AG04449 (cell line): ENCODE data around the gene PCDHAC2.

ENCODE experiments used
- CTCF ChIA-PET: fragments of 350-600 bp; formaldehyde crosslinking; extraction: SDS; loops from one replicate; lab custom pipeline; 2021; ENCODE audit warnings: antibody characterized with exemption; lab: Yijun Ruan, JAX
- POLR2A ChIA-PET: fragments of 400-600, 350-600 bp; formaldehyde crosslinking; extraction: SDS; loops from one replicate; lab custom pipeline; 2020; ENCODE audit warnings: antibody characterized with exemption, inconsistent platforms; lab: Yijun Ruan, JAX
- DNase-seq: peaks from one replicate; pipeline ENCODE4 v3.0.0-alpha.2; 2010; ENCODE audit warnings: low read depth, low spot score
- H3K4me3 ChIP-seq: 2 replicates; pipeline ENCODE4 v1.5.1; 2011; ENCODE audit warnings: low read depth, mild to moderate bottlenecking, control low read depth, low read length
- CTCF ChIP-seq: IDR thresholded peaks from one replicate; pipeline ENCODE4 v1.5.1; 2011; ENCODE audit warnings: mild to moderate bottlenecking, moderate library complexity, low read length, control low read depth, inconsistent platforms; ENCODE audit not compliant: insufficient read depth; ENCODE audit errors: missing control alignments

PCDHAC2 gene

GRCh38 chr5:140978983-140979382, 12.7 kb downstream of the PCDHAC2 start:
- ChIA-PET CTCF (no interaction called here), POLR2A (no interaction called here)
- DNase-seq: no peak
- H3K4me3 ChIP-seq: no peak overlapping the region
- TF ChIP-seq CTCF: no peak

- ChIA-PET CTCF (no interaction called here), POLR2A (no interaction called here)
- no peak overlapping the region for H3K4me3 ChIP-seq
- no peak for TF ChIP-seq CTCF
- DNase-seq: no peak
These were observed 15.9 kb downstream of the PCDHAC2 start for GRCh38 chr5:140982083-140982716.

GRCh38 chr5:140986117-140986521, 19.8 kb downstream of the PCDHAC2 start:
- POLR2A ChIA-PET: no interaction called here
- no peak for DNase-seq
- no peak for TF ChIP-seq CTCF
- CTCF ChIA-PET: no interaction called here
- no peak overlapping the region for H3K4me3 ChIP-seq

- DNase-seq: no peak
- no peak overlapping the region for H3K4me3 ChIP-seq
- TF ChIP-seq CTCF: no peak
- POLR2A ChIA-PET: no interaction called here
- CTCF ChIA-PET: no interaction called here
These were observed 21.8 kb downstream of the PCDHAC2 start for GRCh38 chr5:140988100-140988499.

- CTCF ChIA-PET: no interaction called here
- no peak for TF ChIP-seq CTCF
- H3K4me3 ChIP-seq: no peak overlapping the region
- no peak for DNase-seq
- POLR2A ChIA-PET: no interaction called here
These were observed 22.3 kb downstream of the PCDHAC2 start for GRCh38 chr5:140988608-140989007.

- TF ChIP-seq CTCF: no peak
- ChIA-PET POLR2A (no interaction called here), CTCF (no interaction called here)
- DNase-seq: no peak
- H3K4me3 ChIP-seq: no peak overlapping the region
These were observed 23.2 kb downstream of the PCDHAC2 start for GRCh38 chr5:140989254-140990020.
